ENCODE data around the gene C2CD2.

GRCh38 chr21:41892726-41893125 is 61.1 kb downstream of the C2CD2 start:
- TF ChIP-seq, protein P1, sequence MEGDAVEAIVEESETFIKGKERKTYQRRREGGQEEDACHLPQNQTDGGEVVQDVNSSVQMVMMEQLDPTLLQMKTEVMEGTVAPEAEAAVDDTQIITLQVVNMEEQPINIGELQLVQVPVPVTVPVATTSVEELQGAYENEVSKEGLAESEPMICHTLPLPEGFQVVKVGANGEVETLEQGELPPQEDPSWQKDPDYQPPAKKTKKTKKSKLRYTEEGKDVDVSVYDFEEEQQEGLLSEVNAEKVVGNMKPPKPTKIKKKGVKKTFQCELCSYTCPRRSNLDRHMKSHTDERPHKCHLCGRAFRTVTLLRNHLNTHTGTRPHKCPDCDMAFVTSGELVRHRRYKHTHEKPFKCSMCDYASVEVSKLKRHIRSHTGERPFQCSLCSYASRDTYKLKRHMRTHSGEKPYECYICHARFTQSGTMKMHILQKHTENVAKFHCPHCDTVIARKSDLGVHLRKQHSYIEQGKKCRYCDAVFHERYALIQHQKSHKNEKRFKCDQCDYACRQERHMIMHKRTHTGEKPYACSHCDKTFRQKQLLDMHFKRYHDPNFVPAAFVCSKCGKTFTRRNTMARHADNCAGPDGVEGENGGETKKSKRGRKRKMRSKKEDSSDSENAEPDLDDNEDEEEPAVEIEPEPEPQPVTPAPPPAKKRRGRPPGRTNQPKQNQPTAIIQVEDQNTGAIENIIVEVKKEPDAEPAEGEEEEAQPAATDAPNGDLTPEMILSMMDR (IDR thresholded peaks at IDR 0.05) = no peak
- no peak for TF ChIP-seq POLR2A (IDR thresholded peaks at IDR 0.05)
